ENCODE data around the gene C1QTNF1.
A peak's percentile ranks its signal among the peaks of the same experiment; 100 is the strongest.

The C1QTNF1 gene

GRCh38 chr17:78992542-78993212, 31.3 kb upstream of the C1QTNF1 start:
- DNase-seq, result no peak

GRCh38 chr17:78993241-78993956, 30.6 kb upstream of the C1QTNF1 start:
- DNase-seq, result peak in 20 of 58 donors; percentile 7 to 68 (median 32)

DNA sequence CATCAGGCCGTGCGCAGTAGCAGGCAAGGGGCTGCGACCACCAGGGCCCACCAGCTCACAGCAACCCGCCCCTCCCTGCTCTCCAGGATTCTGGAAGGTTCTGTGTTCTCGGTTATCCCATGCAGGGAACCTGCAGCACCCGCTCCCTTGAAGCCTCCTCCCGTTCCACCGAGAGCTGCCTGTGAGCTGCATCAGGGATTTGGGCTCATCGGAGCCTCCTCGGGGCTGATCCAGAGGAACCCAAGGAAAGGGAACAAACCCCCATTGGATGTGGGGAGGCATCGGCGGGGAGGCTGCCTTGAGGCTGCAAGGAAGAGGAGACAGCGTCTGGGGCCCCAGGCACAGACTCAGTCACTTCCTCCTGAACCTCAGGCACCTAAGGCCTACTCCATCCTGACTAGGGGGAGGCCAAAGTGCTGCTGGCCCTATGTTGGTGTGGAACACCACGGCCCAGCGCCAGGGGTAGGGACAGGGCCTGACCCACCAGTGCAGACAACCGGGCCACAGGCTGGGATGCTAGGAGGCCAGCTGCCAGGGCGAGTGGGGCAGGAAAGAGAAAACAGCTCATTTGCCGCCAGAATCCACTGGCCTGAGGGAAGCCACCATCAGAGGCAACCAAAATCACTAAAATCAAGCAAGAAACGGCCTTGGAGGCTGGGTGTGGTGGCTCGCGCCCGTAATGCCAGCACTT, 29.8 kb upstream of the C1QTNF1 start:
- no peak for DNase-seq

GRCh38 chr17:78995022-78995760, 28.8 kb upstream of the C1QTNF1 start:
- DNase-seq, result no peak

- peak in 11 of 58 donors; percentile 15 to 67 (median 31) for DNase-seq
These were observed 28.1 kb upstream of the C1QTNF1 start for GRCh38 chr17:78995761-78996451.

GRCh38 chr17:78996781-78997201, 27.2 kb upstream of the C1QTNF1 start:
- no peak for DNase-seq

DNA sequence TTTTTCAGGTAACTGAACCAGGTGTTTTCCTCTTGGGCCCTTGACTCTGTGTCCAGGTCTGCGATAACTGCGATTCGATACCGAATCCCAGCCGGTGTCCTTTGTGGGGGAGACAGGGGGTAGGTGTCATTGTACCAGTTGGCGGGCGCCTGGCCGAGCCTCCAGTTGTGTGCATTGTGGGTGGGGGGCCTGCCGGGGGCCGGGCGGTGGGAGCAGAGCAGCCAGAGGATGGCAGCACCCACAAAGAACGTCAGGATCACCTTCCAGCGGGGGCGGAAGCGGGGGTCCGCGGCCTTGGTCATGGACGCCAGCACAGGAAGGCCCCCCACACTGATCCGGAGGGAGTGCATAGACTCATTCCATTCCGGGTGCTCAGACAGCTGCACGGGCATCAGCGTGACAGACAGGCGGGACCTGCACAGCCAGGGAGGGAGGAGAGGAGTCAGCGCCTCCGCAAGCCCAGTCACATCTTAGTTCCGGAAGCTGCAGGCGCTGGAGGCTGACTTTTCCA, 26.7 kb upstream of the C1QTNF1 start:
- no peak for DNase-seq

DNA sequence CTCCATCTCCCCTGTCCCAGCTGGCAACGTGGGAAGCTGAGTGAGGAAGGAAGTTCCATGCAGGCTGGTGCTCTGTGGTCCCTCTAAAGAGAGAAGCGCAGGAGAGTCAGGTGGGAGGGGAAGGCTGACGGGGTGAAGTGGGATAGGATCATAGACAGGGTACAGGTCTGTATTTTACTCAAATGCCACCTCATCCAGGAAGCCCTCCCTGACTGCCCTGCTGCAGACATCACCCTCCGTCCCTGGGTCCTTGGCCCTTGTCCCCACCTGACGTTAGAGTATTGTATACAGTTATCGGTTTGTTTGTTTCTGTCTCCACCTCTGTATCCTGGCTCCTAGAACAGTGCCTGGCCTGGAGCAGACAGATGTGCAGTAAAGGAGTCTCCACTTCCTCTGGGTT, 26.1 kb upstream of the C1QTNF1 start:
- no peak for DNase-seq

DNA sequence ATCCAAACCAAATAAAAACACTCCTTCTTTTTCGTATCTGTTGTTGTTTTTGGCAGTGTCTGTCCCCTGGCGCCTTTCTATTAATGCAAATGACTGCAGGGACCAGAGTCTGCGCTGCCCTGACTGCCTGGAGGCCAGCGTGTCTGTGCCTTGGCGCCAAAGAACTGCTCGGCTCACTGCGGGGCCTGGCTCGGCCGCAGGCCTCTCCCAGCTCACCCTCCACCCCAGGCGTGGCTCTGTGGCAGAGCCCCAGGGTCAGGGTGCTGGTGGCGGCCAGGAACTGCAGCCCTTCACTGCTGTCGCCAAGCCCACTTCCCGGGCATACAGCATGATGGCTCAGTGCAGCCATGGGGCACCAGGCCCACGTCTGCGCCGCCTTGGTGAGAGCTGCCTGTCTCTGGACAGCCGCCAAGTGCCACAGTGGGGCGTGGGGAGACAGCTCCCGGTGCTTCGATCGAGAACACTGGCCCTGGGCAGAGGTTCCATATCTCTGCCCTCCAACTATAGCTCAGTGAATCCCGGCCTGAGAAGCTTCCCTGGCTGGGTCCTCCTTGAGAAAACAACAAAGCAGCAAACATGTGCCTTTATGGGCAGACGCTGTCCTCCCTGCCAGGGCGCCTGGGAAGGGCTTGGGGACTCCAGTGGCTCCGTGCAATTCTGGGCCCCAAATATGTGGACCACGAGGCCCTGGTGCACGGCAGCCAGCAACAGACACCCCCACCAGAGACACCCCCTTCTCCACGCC, 25.5 kb upstream of the C1QTNF1 start:
- DNase-seq, result peak in 7 of 58 donors; percentile 17 to 58 (median 41)

DNA sequence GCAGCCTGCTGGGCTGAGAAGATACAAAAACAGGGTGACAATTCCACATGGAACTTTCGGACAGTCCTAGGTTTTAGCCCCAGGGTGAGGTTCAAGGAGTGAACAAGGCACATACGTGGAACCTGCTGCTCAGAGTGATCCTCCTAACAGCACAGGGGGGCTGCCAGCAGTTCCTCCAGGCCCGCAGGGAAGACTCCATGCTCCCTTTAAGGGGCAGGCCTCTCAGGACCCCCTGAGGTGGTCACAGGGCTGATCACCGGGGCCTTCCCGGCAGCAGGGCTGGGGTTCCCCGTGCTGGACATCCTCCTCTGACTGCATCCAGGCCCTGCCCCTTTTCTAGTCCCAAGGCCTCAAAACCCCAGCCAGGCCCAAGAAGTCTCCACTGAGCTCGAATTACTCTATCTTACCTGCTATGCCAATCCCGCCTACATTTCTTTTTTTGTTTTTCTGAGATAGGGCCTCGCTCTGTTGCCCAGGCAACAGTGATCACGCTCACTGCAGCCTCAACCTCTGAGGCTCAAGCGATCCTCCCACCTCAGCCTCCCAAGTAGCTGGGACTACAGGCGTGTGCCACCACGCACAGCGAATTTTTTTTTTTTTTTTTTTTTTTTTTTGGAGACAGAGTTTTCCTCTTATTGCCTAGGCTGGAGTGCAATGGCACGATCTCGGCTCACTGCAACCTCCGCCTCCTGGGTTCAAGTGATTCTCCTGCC, 24.8 kb upstream of the C1QTNF1 start:
- DNase-seq, result no peak

GRCh38 chr17:78999947-79000395, 24.0 kb upstream of the C1QTNF1 start:
- DNase-seq, result no peak

DNA sequence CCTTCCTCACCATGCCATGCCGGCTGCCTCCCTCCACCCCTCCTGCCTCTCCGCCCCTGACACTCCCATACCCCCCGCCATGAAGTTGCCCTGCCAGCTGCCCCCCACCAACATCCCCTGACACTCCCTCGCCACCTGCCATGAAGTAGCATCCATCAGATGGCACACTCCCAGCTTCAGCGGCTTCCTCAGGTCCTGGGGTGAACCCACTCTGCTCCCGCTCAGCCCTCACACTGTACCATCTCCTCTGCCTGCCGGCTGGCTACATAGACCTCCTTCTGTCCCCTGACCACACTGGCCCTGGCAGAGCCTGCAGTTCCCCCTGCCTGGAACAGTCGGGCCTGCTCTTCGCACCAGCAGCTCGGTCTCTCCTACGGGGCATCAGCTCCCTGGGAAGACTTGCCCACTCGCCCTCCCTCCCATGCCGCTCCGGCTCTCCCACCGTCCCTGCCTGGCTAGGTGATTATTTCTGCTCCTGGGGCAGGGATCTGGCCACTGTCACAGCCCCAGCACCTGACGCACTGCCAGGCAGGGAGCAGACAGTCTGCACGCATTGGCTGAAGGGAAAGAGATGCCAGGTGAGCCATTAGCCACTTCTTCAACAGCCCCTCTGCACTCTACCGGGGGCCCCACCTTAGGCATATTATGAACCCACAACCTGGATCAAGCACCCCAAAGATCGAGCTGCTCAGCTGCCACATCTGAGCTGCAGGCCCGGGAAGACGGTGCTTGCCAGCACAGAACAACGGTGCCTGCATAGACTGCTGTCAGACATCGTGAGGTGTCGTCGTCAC, 23.4 kb upstream of the C1QTNF1 start:
- DNase-seq, result no peak

GRCh38 chr17:79001190-79002020, 22.6 kb upstream of the C1QTNF1 start:
- no peak for DNase-seq

- no peak for DNase-seq
These were observed 21.7 kb upstream of the C1QTNF1 start for GRCh38 chr17:79002291-79002690.

- no peak for DNase-seq
These were observed 21.0 kb upstream of the C1QTNF1 start for GRCh38 chr17:79002796-79003593.

- no peak for DNase-seq
These were observed 20.1 kb upstream of the C1QTNF1 start for GRCh38 chr17:79003661-79004411.

Data from anterior cingulate cortex (tissue), 58 donors.